Trophoblast cell (in vitro differentiated cells and primary cell): ENCODE results near the gene NDFIP1.

Source experiments
- DNase-seq, 2 donors: peaks; one replicate each; pipeline ENCODE4 v3.0.0-alpha.2; 2016
- H2AFZ ChIP-seq: 2 replicates; pipeline ENCODE4 v1.6.1; 2013; ENCODE audit warnings: low read length, moderate library complexity, mild to moderate bottlenecking; ENCODE audit not compliant: insufficient read depth, poor library complexity
- H2AK5ac ChIP-seq: 2 replicates; pipeline ENCODE4 v1.6.1; 2013; ENCODE audit warnings: mild to moderate bottlenecking, low read length
- H2BK120ac ChIP-seq: 2 replicates; pipeline ENCODE4 v1.6.1; 2013; ENCODE audit warnings: low read length, mild to moderate bottlenecking, moderate library complexity; ENCODE audit not compliant: insufficient read depth, poor library complexity
- H2BK12ac ChIP-seq: 2 replicates; pipeline ENCODE4 v1.6.1; 2013; ENCODE audit warnings: mild to moderate bottlenecking, low read length, moderate library complexity
- H2BK5ac ChIP-seq: 2 replicates; pipeline ENCODE4 v1.6.1; 2013; ENCODE audit warnings: low read length, low read depth, moderate library complexity, mild to moderate bottlenecking; ENCODE audit not compliant: poor library complexity
- H3K14ac ChIP-seq: 2 replicates; pipeline ENCODE4 v1.6.1; 2013; ENCODE audit warnings: mild to moderate bottlenecking, low read length
- H3K18ac ChIP-seq: 2 replicates; pipeline ENCODE4 v1.6.1; 2013; ENCODE audit warnings: mild to moderate bottlenecking, low read length
- H3K23ac ChIP-seq: 2 replicates; pipeline ENCODE4 v1.6.1; 2013; ENCODE audit warnings: low read length
- H3K27ac ChIP-seq: 2 replicates; pipeline ENCODE4 v1.5.1; 2013; ENCODE audit warnings: low read depth, mild to moderate bottlenecking, inconsistent platforms, low read length, moderate library complexity
- H3K27me3 ChIP-seq: 2 replicates; pipeline ENCODE4 v1.6.1; 2013; ENCODE audit warnings: inconsistent platforms, mild to moderate bottlenecking, low read length, moderate library complexity; ENCODE audit not compliant: insufficient read depth
- H3K36me3 ChIP-seq, 2 experiments: 1 replicate in 1 of 2; 2 replicates in 1 of 2; pipeline ENCODE4 v1.6.1; 2013; ENCODE audit warnings: low read length in 2 of 2, mild to moderate bottlenecking in 2 of 2, moderate library complexity in 1 of 2; ENCODE audit not compliant: insufficient read depth in 2 of 2, control insufficient read depth in 1 of 2
- H3K4ac ChIP-seq: 2 replicates; pipeline ENCODE4 v1.6.1; 2013; ENCODE audit warnings: low read depth, mild to moderate bottlenecking, low read length, moderate library complexity
- H3K4me1 ChIP-seq, 2 experiments: 1 replicate in 1 of 2; 2 replicates in 1 of 2; pipeline ENCODE4 v1.6.1; 2013; ENCODE audit warnings: low read length in 2 of 2, mild to moderate bottlenecking in 2 of 2, moderate library complexity in 1 of 2; ENCODE audit not compliant: insufficient read depth in 2 of 2, control insufficient read depth in 1 of 2
- H3K4me2 ChIP-seq: 2 replicates; pipeline ENCODE4 v1.6.1; 2013; ENCODE audit warnings: inconsistent platforms, mild to moderate bottlenecking, low read length, moderate library complexity
- H3K4me3 ChIP-seq: 2 replicates; pipeline ENCODE4 v1.5.1; 2013; ENCODE audit warnings: mild to moderate bottlenecking, low read depth, low read length, inconsistent platforms
- H3K79me1 ChIP-seq: one replicate; pipeline ENCODE4 v1.6.1; 2013; ENCODE audit warnings: low read length
- H3K79me2 ChIP-seq: 2 replicates; pipeline ENCODE4 v1.6.1; 2013; ENCODE audit warnings: low read length, mild to moderate bottlenecking; ENCODE audit not compliant: control insufficient read depth, insufficient read depth, poor library complexity
- H3K9ac ChIP-seq: 2 replicates; pipeline ENCODE4 v1.6.1; 2013; ENCODE audit warnings: mild to moderate bottlenecking, low read length
- H3K9me3 ChIP-seq: 2 replicates; pipeline ENCODE4 v1.6.1; 2013; ENCODE audit warnings: low read depth, mild to moderate bottlenecking, control low read depth, inconsistent platforms, low read length; ENCODE audit not compliant: insufficient read depth
- H4K12ac ChIP-seq: 2 replicates; pipeline ENCODE4 v1.6.1; 2013; ENCODE audit warnings: low read depth, mild to moderate bottlenecking, low read length, moderate library complexity
- H4K8ac ChIP-seq: 2 replicates; pipeline ENCODE4 v1.6.1; 2013; ENCODE audit warnings: low read depth, mild to moderate bottlenecking, low read length, moderate library complexity
- H4K91ac ChIP-seq: one replicate; pipeline ENCODE4 v1.6.1; 2013; ENCODE audit warnings: low read depth, mild to moderate bottlenecking, low read length, moderate library complexity
- WGBS: extraction: QIAGEN DNeasy Blood & Tissue Kit; methylation state at CpG from one replicate; pipeline ENCODE4 v1.1.7; 2013; ENCODE audit warnings: missing lambda C conversion rate; ENCODE audit not compliant: insufficient read length, insufficient coverage; ENCODE audit errors: extremely low coverage; 5-methylcytosine and 5-hydroxymethylcytosine counted together

Gene NDFIP1

DNA sequence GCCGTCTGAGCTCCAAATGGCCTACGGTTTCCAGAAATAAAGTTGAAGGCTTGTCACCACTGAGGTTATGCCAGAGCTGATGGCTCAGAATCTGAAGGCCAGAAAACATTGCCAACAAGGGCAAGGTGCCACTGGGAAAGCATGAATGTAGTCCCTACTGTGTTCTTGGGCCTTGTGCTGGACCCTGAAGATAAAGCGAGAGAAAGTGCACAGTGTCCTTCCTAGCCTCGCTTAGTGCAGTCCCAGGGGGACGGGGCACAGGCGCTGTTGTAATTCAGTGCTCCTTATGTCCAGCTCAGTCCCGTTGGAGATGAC is 84.5 kb downstream of the NDFIP1 start:
- no CpG with 5 or more reads among the region's 7 CpGs for WGBS
- Histone ChIP-seq H2BK5ac (no peak overlapping the region), H3K9ac (no peak overlapping the region), H3K79me1 (peaks cover 6% of the 10 kb centered on the region), H3K4me1 (peaks cover 0 to 7% of the 10 kb centered on the region in 2 experiments), H2AK5ac (peak overlapping the region; percentile 52), H3K4me3 (no peak overlapping the region), H3K4ac (peak overlapping the region; percentile 14), H2AFZ (no peak overlapping the region), H3K14ac (no peak overlapping the region), H4K8ac (no peak overlapping the region), H3K4me2 (no peak overlapping the region), H3K23ac (no peak overlapping the region), H3K9me3 (no peaks in the 10 kb centered on the region), H3K36me3 (no peaks in the 10 kb centered on the region), H4K12ac (no peak overlapping the region), H3K79me2 (no peaks in the 10 kb centered on the region), H3K18ac (no peak overlapping the region), H4K91ac (no peak overlapping the region), H3K27me3 (no peaks in the 10 kb centered on the region), H3K27ac (no peak overlapping the region), H2BK120ac (peak overlapping the region; percentile 41), H2BK12ac (peak overlapping the region; percentile 45)
- no peak for DNase-seq

DNA sequence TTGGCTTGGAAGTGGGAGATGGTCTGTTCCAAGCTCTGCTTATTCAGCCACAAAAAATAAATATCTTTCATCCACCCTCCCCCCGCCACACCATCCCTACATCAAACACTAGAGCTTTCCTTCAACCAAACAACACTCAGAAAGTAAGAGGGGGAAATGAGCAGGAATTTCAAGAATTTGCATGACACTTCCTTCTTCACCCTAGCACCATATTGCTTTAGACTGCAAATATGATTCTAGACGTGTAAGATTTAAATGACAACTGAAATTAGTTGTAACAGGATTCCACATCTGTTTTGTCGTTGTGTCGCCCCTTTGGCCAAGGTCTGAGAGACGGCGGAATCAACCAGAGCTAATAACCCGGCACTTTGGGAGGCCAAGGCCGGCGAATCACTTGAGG is 88.5 kb downstream of the NDFIP1 start:
- H2AFZ ChIP-seq = no peak overlapping the region
- H3K4me1 ChIP-seq = peaks cover 0 to 3% of the 10 kb centered on the region in 2 experiments
- H3K4me3 ChIP-seq = no peak overlapping the region
- H2BK5ac ChIP-seq = no peak overlapping the region
- H3K79me1 ChIP-seq = no peaks in the 10 kb centered on the region
- H3K27ac ChIP-seq = no peak overlapping the region
- no peaks in the 10 kb centered on the region for H3K27me3 ChIP-seq
- no peak for DNase-seq
- H3K23ac ChIP-seq = no peak overlapping the region
- H3K18ac ChIP-seq = no peak overlapping the region
- H2AK5ac ChIP-seq = no peak overlapping the region
- H3K9ac ChIP-seq = no peak overlapping the region
- no peaks in the 10 kb centered on the region for H3K36me3 ChIP-seq
- H2BK120ac ChIP-seq = no peak overlapping the region
- no peak overlapping the region for H3K4ac ChIP-seq
- H3K4me2 ChIP-seq = no peak overlapping the region
- H3K14ac ChIP-seq = no peak overlapping the region
- H4K12ac ChIP-seq = no peak overlapping the region
- no peak overlapping the region for H2BK12ac ChIP-seq
- no peaks in the 10 kb centered on the region for H3K79me2 ChIP-seq
- no peak overlapping the region for H4K8ac ChIP-seq
- H4K91ac ChIP-seq = no peak overlapping the region
- no peaks in the 10 kb centered on the region for H3K9me3 ChIP-seq
- no CpG with 5 or more reads among the region's 9 CpGs for WGBS

DNA sequence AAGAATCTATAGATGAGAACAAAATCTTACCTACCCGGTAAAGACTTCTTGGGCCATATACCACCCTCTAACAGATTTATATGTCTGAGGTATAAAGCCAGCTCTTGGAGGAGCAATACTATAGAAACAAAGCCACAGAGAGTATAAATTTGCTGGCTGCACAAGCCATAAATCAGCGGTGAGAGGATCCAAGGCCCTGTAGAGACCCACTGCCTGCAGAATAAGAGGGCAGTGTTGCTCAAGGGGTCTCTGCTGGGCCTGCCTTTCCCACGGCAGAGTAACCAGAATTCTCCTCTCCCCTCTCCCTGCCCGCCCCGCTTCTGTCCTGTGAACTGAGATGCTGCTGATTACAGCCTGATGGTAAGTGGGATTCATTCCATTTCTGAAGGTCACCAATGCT is 89.2 kb downstream of the NDFIP1 start:
- H3K14ac ChIP-seq = peak overlapping the region; percentile 38
- no peaks in the 10 kb centered on the region for H3K27me3 ChIP-seq
- DNase-seq = no peak
- H2AK5ac ChIP-seq = no peak overlapping the region
- no peak overlapping the region for H3K4me3 ChIP-seq
- no peak overlapping the region for H4K91ac ChIP-seq
- no peaks in the 10 kb centered on the region for H3K79me2 ChIP-seq
- no peak overlapping the region for H2AFZ ChIP-seq
- no peaks in the 10 kb centered on the region for H3K9me3 ChIP-seq
- no peak overlapping the region for H3K9ac ChIP-seq
- no peak overlapping the region for H3K23ac ChIP-seq
- H3K4ac ChIP-seq = no peak overlapping the region
- H4K12ac ChIP-seq = no peak overlapping the region
- H3K18ac ChIP-seq = no peak overlapping the region
- H2BK12ac ChIP-seq = peak overlapping the region; percentile 59
- no peak overlapping the region for H2BK5ac ChIP-seq
- no peak overlapping the region for H3K4me2 ChIP-seq
- WGBS = no CpG with 5 or more reads among the region's 5 CpGs
- no peak overlapping the region for H3K27ac ChIP-seq
- H4K8ac ChIP-seq = no peak overlapping the region
- H3K36me3 ChIP-seq = no peaks in the 10 kb centered on the region
- H2BK120ac ChIP-seq = no peak overlapping the region
- peaks cover 0 to 3% of the 10 kb centered on the region in 2 experiments for H3K4me1 ChIP-seq
- H3K79me1 ChIP-seq = no peaks in the 10 kb centered on the region

DNA sequence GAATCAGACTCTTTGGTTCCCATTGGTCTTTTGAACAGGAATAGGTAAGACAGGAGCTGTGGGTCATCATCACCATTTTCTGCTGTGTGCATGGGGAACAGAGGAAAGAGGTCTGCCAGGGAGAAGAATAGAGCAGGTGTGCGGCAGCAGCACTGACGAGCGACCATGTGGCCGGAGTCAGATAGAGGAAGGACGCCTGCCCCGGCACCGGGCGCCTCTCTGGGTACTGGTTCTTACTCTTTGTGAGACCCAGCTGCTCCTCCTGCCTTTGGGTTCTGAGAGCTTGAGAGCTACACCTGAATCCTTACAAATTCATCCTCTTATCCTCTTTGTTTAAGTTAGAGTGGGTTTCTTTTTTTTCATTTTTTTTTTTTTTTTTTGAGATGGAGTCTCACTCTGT is 90.8 kb downstream of the NDFIP1 start:
- Histone ChIP-seq H2AFZ (no peak overlapping the region), H3K14ac (no peak overlapping the region), H3K36me3 (no peaks in the 10 kb centered on the region), H3K23ac (no peak overlapping the region), H3K79me2 (no peaks in the 10 kb centered on the region), H3K9ac (no peak overlapping the region), H2BK12ac (no peak overlapping the region), H4K91ac (no peak overlapping the region), H3K4me1 (peaks cover 0 to 3% of the 10 kb centered on the region in 2 experiments), H3K79me1 (no peaks in the 10 kb centered on the region), H3K4me2 (no peak overlapping the region), H3K9me3 (peaks cover 2% of the 10 kb centered on the region), H3K4ac (no peak overlapping the region), H2BK5ac (no peak overlapping the region), H3K4me3 (no peak overlapping the region), H4K12ac (no peak overlapping the region), H3K27ac (no peak overlapping the region), H2AK5ac (no peak overlapping the region), H4K8ac (no peak overlapping the region), H3K27me3 (no peaks in the 10 kb centered on the region), H2BK120ac (no peak overlapping the region), H3K18ac (no peak overlapping the region)
- WGBS = no CpG with 5 or more reads among the region's 8 CpGs
- DNase-seq = no peak
